HepG2 (cell line): ENCODE measurements around the gene SPANXN4.

Source experiments
- FOXP1 ChIP-seq, 2 experiments: fragments of 450-650 bp in 1 of 2; IDR thresholded peaks; 2 replicates each; pipeline ENCODE4 v1.6.1; 2017 to 2018; ENCODE audit warnings: antibody characterized with exemption in 1 of 2
- HIVEP1 ChIP-seq: sonication (generic); formaldehyde crosslinking; IDR thresholded peaks from 2 replicates; pipeline ENCODE4 v1.4.0; 2020; ENCODE audit warnings: mild to moderate bottlenecking, missing genetic modification reagents
- POLR2AphosphoS5 ChIP-seq: IDR thresholded peaks from 2 replicates; pipeline ENCODE4 v1.6.1; 2012; ENCODE audit warnings: low read depth, low read length
- SCMH1 ChIP-seq: sonication (generic); formaldehyde crosslinking; IDR thresholded peaks from 2 replicates; pipeline ENCODE4 v1.9.0; 2021; ENCODE audit warnings: missing genetic modification reagents, mild to moderate bottlenecking, borderline replicate concordance
- SIN3A ChIP-seq: IDR thresholded peaks from 2 replicates; pipeline ENCODE4 v1.6.1; 2011; ENCODE audit warnings: low read depth, mild to moderate bottlenecking, control low read depth, low read length, borderline replicate concordance
- SMARCC2 ChIP-seq: fragments of 450-650 bp; IDR thresholded peaks from 2 replicates; pipeline ENCODE4 v1.6.1; 2017; ENCODE audit warnings: antibody characterized with exemption, mild to moderate bottlenecking
- SP4 ChIP-seq: sonication (generic); formaldehyde crosslinking; IDR thresholded peaks from 2 replicates; pipeline ENCODE4 v1.8.1; 2023; ENCODE audit warnings: mild to moderate bottlenecking, missing genetic modification reagents
- ZNF558 ChIP-seq: sonication (generic); formaldehyde crosslinking; IDR thresholded peaks from 2 replicates; pipeline ENCODE4 v1.9.0; 2022; ENCODE audit warnings: mild to moderate bottlenecking, missing genetic modification reagents, borderline replicate concordance
- ZNF564 ChIP-seq: sonication (generic); formaldehyde crosslinking; IDR thresholded peaks from 2 replicates; pipeline ENCODE4 v1.8.1; 2023; ENCODE audit warnings: mild to moderate bottlenecking, missing genetic modification reagents
- ZNF766 ChIP-seq: sonication (generic); formaldehyde crosslinking; IDR thresholded peaks from 2 replicates; pipeline ENCODE4 v1.5.0; 2020; ENCODE audit warnings: missing genetic modification reagents, borderline replicate concordance
- TF ChIP-seq, protein P1 (sequence below), 2 experiments: IDR thresholded peaks; 2 replicates each; pipeline ENCODE4 v1.6.1; 2011 to 2012; ENCODE audit warnings: low read length in 2 of 2, borderline replicate concordance in 1 of 2, low read depth in 1 of 2, mild to moderate bottlenecking in 1 of 2, moderate library complexity in 1 of 2
- TF ChIP-seq, protein P2 (sequence below): sonication (generic); formaldehyde crosslinking; IDR thresholded peaks from 2 replicates; pipeline ENCODE4 v1.4.0; 2020; ENCODE audit warnings: missing genetic modification reagents

DNA sequence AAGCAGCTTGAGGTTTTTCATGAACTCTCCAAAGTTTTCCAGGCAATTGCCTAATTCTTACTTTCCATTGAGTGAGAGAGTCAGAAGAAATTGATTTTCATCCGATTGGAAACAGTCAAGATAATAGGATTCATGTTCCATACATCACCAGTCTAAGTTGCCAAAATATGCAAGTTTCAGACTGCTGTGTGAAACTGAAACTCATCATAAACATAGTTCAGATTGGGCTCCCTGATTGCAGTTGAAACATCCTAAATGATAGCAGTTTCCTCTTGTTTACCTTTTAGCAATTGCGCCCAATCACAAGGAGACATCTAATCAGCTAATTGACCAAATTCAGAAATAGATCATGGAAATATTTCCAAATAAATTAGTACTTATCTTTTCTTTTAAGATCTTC lies 56.8 kb downstream of the SPANXN4 start:
- TF ChIP-seq SIN3A (no peak), ZNF766 (no peak), ZNF564 (CRISPR knock-in tag) (no peak), HIVEP1 (no peak), ZNF558 (CRISPR knock-in tag) (no peak), SMARCC2 (no peak), SP4 (no peak), SCMH1 (no peak), FOXP1 (IDR thresholded peaks at IDR 0.05) (no peak), FOXP1 (CRISPR knock-in tag; IDR thresholded peaks at IDR 0.05) (no peak), POLR2AphosphoS5 (no peak)
- TF ChIP-seq, protein P1, sequence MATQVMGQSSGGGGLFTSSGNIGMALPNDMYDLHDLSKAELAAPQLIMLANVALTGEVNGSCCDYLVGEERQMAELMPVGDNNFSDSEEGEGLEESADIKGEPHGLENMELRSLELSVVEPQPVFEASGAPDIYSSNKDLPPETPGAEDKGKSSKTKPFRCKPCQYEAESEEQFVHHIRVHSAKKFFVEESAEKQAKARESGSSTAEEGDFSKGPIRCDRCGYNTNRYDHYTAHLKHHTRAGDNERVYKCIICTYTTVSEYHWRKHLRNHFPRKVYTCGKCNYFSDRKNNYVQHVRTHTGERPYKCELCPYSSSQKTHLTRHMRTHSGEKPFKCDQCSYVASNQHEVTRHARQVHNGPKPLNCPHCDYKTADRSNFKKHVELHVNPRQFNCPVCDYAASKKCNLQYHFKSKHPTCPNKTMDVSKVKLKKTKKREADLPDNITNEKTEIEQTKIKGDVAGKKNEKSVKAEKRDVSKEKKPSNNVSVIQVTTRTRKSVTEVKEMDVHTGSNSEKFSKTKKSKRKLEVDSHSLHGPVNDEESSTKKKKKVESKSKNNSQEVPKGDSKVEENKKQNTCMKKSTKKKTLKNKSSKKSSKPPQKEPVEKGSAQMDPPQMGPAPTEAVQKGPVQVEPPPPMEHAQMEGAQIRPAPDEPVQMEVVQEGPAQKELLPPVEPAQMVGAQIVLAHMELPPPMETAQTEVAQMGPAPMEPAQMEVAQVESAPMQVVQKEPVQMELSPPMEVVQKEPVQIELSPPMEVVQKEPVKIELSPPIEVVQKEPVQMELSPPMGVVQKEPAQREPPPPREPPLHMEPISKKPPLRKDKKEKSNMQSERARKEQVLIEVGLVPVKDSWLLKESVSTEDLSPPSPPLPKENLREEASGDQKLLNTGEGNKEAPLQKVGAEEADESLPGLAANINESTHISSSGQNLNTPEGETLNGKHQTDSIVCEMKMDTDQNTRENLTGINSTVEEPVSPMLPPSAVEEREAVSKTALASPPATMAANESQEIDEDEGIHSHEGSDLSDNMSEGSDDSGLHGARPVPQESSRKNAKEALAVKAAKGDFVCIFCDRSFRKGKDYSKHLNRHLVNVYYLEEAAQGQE (IDR thresholded peaks at IDR 0.05; ENCODE audit: borderline replicate concordance in 1 of 2, low read depth in 1 of 2, low read length in 2 of 2), result no peak
- TF ChIP-seq, protein P2, sequence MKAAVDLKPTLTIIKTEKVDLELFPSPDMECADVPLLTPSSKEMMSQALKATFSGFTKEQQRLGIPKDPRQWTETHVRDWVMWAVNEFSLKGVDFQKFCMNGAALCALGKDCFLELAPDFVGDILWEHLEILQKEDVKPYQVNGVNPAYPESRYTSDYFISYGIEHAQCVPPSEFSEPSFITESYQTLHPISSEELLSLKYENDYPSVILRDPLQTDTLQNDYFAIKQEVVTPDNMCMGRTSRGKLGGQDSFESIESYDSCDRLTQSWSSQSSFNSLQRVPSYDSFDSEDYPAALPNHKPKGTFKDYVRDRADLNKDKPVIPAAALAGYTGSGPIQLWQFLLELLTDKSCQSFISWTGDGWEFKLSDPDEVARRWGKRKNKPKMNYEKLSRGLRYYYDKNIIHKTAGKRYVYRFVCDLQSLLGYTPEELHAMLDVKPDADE, result no peak
